ENCODE results near the gene TSKS.
"Not testable (repeated sequence)": the region's sequence is repeated elsewhere in the genome, so short reads cannot be mapped to it uniquely, and the experiment has no call there.

The TSKS gene

DNA sequence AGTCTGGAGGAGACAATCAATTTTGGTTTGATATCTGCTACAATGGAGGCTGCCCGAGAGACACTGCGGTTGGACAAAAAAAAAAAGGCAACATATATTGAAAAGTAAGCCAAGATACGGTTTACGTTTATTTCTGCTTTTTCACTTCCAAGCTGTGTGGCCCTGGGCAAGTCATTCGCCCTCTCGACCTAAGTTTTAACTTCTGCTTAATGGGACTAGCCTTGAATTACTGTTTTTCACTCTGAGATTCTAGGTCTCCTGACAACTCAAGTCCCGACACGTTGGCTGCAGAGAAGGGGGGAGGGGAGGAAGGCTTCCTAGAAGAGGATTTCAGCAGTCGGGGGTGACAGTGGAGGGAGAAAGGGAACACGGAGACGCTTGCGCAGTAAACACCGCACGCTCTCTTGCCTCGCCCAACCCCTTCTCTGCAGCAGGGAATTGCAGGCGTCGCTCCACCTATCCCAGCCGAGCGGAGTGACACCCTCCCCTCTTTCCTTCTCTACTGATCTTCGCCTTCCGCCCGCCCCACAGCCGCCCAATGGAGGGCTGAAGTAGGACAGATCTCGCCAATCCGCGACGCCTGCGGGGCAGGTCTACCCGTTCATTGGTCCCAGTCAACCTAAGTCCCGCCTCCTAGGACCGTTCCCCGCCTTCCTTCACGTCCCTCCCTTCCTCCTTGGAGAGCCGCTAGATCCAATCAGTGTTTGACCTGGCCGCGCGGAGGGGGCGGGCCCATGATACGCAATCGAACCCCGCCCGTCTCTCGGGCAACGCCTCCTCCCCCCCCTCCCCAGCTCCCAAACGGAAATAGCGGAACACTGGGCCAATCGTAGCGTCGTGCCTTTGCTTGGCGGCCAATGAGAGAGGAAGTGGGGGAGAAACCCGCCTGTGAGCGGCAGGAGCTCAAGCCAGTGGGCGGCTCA lies 3.2 kb upstream of the TSKS start:
- peak; percentile 99 to 100 for DNase-seq

DNA sequence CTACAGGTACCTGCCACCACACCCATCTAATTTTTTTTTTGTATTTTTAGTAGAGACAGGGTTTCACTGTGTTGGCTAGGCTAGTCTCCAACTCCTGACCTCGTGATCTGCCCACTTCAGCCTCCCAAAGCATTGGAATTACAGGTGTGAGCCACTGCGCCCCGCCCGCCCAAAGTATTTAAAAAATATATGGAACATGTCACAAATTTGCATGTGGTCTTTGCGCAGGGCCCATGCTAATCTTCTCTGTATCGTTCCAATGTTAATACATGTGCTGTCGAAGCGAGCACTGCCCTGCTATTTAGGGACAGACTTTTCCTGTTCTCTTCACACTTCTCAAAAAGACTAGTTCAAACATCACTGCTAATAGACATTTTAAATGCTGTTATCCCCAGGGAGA lies 1.2 kb upstream of the TSKS start:
- DNase-seq: no peak

DNA sequence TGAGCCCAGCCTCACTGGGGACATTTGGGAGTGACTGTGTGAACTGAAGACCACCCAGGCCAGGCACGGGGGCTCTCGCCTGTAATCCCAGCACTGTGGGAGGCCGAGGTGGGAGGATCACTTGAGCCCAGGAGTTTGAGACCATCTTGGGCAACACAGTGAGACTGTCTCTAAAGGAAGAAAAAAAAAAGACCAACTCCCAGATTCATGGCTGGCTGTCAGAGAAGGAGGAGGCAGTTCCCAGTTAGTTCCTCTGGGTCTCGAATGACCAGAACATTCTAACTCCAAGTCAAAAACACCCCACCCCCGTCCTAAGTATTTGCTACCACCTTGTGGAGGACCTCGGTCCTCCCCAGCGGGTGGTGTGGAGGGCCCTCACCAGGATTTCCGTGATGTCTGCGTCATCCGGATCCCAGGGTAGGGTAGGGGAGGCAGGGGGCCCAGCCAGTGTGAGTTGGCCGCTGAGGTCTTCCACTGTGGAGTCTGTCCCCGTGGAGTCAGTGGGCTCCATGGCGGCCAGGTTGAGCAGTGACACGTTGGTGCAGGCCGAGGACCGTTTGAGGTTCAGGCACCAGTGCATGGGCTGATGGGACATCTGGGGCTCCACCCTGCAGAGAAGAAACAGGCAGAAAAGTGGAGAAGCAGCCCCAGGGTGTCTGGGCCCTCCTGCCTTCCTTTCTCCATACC lies 1.3 kb downstream of the TSKS start:
- no peak for DNase-seq

DNA sequence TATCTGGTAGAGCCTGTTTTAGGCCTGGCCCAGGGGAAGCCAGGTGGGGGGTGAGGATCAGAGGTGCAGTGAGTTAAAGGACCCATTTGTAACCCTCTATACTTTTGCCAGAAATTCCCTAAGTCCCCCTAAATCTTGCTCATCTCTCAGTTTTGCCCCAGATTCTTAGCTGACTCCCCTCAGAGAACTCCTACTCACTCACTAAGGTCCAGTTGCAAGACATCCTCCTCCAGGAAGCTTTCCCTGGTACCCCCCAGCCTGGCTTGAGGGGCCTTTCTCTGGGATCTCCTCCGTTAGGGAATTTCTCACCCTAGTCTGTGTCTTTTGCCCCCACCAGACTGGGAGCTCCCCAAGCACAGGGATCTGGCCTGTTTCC lies 1.9 kb downstream of the TSKS start:
- DNase-seq: no peak

DNA sequence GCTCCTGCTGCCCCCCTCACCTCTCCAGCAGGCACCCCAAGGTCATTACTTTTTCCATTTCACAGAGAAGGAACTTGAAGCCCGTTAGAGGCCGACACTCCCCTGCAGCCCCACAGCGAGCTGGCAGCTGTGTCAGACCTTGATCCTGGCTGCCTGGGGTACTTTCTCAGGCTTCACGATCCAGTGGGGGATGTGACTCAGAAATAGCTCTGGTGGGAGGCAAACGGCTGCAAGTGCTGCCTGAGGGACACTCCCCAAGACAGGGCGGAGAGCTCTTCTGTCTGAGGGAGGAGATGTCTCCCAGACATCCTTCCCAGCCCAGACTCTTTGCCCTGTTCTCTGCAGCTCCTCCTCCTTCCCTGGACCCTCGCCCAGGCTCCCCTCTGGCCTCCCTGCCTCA lies 4.8 kb downstream of the TSKS start:
- no peak for DNase-seq

DNA sequence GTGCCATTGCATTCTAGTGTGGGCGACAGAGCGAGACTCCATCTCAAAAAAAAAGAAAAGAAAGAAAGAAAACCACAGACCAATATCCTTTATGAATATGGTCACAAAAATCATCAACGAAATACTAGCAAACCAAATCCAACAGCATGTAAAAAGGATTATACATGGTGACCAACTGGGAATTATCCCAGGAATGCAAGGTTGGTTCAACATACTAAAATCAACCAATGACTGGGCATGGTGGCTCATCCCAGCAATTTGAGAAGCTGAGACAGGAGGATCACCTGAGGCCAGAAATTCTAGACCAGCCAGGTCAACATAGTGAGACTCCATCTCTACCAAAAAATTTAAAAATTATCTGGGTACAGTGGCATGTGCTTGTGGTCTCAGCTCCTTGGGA lies 7.2 kb downstream of the TSKS start:
- no peak for DNase-seq

DNA sequence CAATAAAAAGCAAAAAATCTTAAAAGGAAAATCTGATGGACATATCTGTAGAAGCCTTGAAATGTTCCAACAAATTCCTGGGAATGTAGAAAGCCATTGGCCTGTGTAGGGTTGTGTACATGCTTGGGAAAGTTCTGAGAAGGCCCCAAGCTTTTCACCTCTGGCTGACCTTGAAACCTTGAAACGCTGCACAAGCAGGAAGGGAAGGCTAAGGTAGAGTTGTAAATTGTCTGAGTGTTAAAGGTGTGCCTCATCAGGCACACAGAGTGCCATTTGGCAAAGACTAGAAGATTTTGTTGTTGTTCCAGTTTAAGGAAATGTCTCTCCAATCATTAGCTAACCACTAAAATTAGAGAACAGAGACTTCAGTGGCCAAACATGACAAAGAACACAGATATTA lies 10.4 kb downstream of the TSKS start:
- no peak for DNase-seq

DNA sequence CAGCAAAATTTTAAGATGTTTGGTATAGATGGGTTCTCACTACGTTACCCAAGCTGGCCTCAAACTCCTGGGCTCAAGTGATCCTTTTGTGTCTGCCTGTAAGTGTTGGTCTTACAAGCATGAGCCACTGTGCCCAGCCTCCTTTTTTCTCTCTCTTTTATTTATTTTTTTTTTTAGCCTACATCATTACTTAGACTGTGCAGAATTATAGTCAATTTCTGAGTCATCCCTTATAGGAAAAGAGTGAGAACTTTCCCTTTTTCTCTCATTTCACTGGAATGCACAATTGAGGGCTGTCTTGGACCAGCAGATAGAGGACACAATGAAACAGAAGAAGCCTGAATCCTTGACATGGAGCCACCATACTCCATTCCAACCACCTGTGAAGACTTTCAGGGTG lies 13.3 kb downstream of the TSKS start:
- no peak for DNase-seq

DNA sequence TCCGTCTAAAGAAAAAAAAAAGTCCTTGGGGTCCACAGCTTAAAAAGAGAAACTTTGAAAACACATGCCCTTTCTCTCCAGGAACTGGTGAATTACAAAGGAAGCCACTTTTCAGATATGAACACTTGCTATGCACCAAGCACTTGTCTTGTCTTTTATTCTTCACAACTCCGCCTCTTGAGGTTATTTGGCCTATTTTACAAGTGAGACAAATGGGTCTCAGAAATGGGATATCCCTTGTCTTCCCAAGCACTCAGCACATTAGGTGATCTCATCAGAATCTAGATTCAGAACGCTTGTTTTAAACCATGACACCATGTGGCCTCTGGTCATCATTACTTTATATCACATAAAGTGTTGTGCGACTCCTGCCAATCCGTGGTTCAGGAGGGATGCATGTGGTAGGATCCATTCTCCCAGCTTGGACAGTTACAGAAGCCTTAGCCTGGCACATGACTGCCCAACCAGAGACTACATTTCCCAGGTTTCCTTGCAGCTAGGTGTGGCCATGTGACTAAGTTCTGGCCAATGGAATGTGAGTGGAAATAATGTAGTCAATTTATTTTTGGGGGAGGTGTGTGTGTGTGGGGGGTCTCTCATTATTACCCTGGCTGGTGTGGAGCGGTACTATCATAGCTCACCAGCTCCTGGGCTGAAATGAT lies 13.9 kb downstream of the TSKS start:
- no peak for DNase-seq

DNA sequence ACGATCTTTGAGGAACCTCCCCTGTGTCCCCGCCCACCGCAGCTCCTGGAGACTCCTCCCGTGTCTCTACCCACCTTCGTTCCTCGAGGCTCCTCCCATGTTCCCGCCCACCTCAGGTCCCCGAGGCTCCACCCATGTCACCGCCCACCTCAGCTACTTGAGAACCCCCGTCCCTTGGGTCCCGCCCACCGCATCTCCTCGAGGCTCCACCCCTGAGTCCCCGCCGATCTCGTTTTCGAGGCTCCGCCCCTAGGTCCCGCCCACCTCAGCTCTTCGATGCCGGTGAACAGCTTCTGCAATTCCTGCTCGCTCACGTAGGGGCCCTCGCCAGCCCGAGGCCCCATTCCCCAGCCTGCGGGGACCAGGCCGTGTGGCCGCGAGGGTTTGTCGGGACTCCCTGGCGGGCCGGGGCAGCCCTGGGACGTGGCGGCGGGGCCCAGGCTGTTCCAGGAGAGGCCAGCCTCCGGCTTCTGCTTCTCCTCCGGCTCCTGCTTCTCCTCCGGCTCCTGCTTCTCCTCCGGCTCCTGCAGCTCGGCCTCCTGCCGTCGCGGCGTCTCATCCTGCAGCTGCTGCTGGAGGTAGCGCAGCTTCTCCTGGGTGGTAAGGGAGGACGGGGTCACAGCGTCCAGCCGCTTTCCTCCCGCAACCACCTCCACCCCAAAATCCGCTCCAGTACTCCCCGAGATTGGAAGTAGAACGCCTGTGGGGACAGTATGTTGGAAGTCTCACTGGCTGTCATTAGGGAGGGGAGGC lies 16.7 kb downstream of the TSKS start:
- no peak for DNase-seq

DNA sequence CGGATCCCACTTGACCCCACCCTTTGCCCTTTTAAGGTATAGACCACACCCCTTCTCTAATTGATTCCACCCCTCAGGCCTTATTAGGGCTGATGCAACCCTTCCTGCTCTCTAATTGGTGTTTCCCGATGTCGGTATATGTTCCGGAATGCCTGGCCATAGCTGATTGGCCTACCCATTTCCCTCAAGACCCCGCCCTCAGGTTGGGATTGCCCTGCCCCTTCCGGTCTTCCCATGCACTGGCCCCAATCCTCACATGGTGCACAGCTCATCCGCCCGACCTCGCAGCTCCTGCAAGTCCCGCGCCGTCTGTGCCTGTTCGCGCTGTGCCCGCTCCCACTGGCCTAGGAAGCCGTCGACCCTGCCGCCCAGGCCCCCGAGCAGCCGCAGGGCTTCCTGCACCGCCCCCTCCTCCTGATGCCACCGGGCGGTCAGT lies 18.1 kb downstream of the TSKS start:
- DNase-seq: no peak

DNA sequence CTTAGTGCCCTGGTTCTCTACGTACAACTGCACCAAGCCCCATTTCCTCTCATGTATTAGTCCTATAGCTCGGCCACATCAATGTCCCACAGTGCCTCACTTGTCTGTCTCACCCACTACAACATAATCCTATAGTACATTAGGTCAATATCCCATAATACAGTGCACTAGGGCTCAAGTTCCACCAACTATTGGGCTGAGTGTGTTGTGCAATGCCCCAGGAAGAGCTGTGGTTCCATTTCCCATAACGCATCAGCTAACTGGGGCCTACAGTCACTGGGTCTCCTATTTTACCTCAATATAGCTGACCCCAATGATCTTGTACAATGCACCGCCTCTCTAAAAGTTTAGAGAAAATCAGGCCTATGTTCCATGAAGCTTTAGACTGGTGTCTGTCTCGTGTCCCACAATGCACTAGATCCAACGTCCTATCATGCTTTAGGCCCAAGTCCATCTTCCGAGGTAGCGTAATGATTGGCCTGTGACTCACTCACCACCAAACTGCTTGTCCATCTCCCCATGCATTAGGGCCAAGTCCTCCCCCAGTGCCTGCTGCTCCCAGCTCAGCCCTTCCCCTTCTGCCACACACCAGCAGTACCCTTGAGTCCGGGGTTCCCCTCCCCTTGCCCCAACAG lies 21.8 kb downstream of the TSKS start:
- no peak for DNase-seq

DNA sequence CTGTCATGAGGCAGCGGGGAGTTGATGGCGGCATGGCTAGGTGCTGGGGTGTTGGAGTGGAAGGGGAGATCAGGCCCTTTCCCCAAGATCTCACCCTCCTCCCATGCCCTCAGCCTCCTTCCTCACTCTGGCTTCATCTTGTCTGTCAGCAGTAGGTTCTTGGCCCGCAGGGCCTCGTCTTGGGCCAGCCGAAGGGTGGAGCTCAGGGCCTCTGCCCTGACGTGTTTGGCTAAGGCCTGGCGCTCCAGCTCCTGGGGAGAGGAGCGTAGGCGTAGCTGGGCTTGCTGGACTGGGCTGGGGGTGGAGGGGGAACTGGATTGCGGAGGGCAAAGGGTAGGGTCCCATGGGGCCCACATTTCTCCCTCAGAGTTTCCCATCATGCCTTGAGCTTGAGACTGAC lies 23.2 kb downstream of the TSKS start:
- DNase-seq: no peak

DNA sequence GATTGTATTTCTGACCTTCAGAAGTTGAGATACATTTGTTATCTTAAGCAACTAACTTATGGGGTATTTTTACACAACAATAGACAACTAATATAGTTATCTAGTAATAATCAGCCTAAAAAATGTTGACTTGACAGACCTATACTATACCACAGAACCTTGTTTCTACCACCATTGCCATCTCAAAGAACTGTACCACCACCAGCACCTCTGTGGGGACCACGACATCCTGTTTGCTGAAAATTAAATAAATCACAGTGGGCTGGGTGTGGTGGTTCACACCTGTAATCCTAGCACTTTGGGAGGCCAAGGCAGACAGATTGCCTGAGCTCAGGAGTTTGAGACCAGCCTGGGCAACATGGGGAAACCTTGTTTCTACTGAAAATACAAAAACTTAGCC lies 24.0 kb downstream of the TSKS start:
- no peak for DNase-seq

DNA sequence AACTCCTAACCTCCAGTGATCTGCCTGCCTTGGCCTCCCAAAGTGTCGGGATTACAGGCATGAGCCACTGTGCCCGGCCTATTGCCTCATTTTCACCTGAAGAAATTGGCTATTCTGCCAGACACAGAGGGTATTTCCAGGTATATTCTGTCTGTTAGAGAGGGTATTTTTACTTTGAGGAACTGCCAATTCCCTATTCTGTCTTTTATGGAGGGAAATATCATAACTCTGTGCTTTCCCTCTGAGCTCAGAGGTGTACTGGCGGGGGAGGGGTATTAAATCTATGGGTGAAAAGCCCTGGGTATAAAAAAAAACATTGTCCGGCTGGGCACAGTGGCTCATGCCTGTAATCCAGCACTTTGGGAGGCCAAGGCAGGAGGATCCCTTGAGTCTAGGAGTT lies 24.8 kb downstream of the TSKS start:
- no peak for DNase-seq

DNA sequence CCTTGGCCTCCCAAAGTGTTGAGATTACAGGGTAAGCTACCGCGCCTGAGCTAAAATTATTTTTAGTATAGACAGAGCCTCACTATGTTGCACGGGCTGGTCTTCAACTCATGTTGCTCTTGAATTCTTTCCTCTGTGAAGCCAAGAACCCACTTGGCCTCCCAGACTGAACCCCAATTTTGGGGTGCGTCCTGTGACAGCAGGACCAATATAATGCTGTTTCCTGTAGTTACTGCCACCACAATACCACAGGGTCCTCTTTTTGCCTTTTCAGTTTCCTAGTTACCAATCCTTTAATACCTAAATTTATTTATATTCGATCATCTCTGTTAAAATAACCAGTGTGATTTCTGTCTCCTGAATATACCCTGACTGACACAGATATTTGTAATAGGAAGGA lies 32.9 kb downstream of the TSKS start:
- DNase-seq: no peak

DNA sequence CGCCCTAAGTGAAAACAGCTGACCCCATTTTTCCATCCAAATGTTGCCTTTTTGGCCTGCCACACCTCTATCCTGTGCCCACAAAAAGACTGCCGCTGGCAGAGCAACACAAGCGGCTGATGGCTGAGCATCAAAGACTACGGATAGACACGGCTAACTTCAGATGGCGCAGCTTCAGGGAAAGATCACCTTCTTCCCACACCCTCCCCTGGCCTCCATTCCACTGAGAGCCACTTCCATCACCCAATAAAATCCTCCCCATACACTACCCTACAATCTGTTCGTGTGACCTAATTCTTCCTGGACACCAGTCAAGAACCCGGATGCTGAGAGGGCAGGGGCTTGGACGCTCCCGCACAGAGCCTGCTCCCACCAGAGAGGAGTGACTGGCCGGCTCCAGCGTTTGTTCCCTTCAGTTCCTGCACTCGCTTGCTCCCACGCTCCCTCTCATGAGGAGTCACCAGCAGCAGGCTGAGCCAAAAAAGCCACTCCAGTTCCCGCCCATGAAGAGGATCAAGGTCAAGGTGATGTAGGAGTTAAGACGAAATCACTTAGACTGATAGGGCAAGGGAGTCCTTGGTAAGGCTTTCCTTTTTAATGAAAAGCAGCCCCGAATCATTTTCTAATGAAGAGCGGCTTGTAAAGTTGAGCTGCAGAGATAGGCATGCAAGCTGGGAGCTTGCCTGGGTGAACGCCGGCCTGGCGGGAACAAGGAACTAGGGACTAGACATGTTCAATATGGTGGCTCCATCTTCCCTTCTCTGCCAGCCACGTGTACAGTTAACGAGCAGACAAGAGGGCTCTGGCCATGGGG lies 35.7 kb downstream of the TSKS start:
- no peak for DNase-seq

DNA sequence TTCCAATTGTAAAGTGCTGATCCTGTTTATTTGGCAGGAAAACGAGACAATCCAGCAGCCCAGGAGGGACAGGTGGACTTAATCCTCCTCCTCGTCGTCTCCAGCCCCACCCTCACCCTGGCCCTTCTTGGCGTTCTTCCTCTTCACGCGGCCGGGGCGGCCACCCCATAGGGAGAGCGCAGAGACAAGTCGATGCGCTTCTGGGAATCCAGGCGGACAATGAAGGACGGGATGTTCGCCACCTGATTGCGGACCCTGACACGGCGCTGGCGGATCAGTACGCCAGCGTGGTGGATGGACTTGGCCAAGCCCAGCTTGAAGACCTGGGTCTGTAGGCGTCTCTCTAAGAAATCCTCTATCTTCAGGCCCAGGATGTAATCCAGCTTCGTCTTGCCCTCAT lies 43.7 kb downstream of the TSKS start:
- DNase-seq: not testable (repeated sequence)

DNA sequence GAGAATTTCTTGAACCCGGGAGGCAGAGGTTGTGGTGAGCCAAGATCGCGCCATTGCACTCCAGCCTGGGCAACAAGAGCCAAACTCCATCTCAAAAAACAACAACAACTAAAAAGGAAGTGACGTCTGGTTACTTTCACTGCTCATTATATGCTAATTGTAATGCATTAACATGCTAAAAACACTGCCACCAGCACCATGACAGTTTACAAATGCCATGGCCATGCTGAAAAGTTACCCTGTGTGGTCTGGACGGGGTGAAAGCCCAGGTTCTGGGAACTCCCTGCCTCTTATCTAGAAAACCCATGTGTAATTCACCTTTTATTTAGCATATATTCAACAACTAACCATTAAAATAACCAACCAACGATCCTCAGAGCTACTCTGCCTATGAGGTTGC lies 44.1 kb downstream of the TSKS start:
- no peak for DNase-seq

DNA sequence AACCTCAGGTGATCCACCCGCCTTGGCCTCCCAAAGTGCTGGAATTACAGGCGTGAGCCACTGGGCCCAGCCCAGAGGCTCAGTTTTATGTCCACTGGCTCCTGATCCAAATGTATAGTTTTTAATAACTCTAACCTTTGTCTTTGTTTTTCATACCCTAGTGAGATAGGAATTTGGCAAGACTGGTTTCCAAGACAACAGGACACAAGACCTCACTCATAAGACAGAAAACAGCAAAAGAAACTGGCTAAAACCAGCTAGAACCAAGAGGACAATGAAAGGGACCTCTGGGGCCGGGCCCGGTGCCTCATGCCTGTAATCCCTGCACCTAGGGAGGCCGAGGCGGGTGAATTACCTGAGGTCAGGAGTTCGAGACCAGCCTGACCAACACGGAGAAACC lies 44.6 kb downstream of the TSKS start:
- DNase-seq: no peak

DNA sequence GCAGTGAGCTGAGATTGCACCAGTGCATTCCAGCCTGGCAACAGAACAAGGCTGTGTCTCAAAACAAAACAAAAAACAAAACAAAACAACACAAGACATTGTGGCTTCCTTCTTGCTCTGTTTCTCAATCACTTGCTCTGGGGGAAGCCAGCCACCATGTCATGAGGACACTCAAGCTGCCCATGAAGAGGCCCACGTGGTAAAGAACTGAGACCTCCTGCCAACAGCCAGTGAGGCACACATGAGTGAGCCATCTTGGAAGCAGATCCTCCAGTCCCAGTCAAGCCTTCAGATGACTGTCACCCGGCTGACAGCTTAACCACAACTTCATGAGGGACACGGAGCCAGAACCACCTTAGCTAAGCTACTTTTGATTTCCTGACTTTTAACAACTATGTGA lies 47.0 kb downstream of the TSKS start:
- no peak for DNase-seq

All from NCI-H187 (cell line).